Parathyroid adenoma (tissue), 2 donors: ENCODE measurements around the gene SPRY1.

ENCODE experiments used
- H2AFZ ChIP-seq: fragments of 300-600 bp; sonication (generic); one replicate; pipeline ENCODE4 v1.7.0; 2017; ENCODE audit warnings: antibody characterized with exemption, mild to moderate bottlenecking
- H3K27ac ChIP-seq: fragments of 300-600 bp; sonication (generic); one replicate; pipeline ENCODE4 v1.7.0; 2017
- H3K27me3 ChIP-seq: fragments of 300-600 bp; sonication (generic); one replicate; pipeline ENCODE4 v1.7.0; 2017; ENCODE audit warnings: low read length; ENCODE audit not compliant: control insufficient read depth, insufficient read depth
- H3K36me3 ChIP-seq: fragments of 300-600 bp; sonication (generic); one replicate; pipeline ENCODE4 v1.7.0; 2017; ENCODE audit warnings: low read length; ENCODE audit not compliant: control insufficient read depth, insufficient read depth
- H3K4me1 ChIP-seq: fragments of 300-600 bp; sonication (generic); one replicate; pipeline ENCODE4 v1.7.0; 2017; ENCODE audit warnings: control low read depth
- H3K4me2 ChIP-seq: fragments of 300-600 bp; sonication (generic); one replicate; pipeline ENCODE4 v1.7.0; 2017; ENCODE audit warnings: low read length
- H3K4me3 ChIP-seq: fragments of 300-600 bp; sonication (generic); one replicate; pipeline ENCODE4 v1.7.0; 2017; ENCODE audit warnings: low read depth, low read length
- H3K79me2 ChIP-seq: fragments of 300-600 bp; sonication (generic); one replicate; pipeline ENCODE4 v1.7.0; 2017; ENCODE audit warnings: control low read depth
- H3K9ac ChIP-seq: fragments of 300-600 bp; sonication (generic); one replicate; pipeline ENCODE4 v1.7.0; 2017; ENCODE audit warnings: mild to moderate bottlenecking
- H3K9me3 ChIP-seq: fragments of 300-600 bp; sonication (generic); one replicate; pipeline ENCODE4 v1.7.0; 2017; ENCODE audit warnings: low read length; ENCODE audit not compliant: control insufficient read depth
- CTCF ChIP-seq: fragments of 300-600 bp; sonication (generic); IDR thresholded peaks from one replicate; pipeline ENCODE4 v1.7.0; 2017; ENCODE audit warnings: antibody characterized with exemption, mild to moderate bottlenecking
- donor health status: primary hyperparathyroidism.

Gene SPRY1

GRCh38 chr4:123366144-123366748 lies 30.3 kb upstream of the SPRY1 start:
- Histone ChIP-seq H3K36me3 (no peaks in the 10 kb centered on the region), H3K27ac (no peak overlapping the region), H3K27me3 (no peaks in the 10 kb centered on the region), H3K4me3 (no peak overlapping the region), H2AFZ (no peak overlapping the region), H3K79me2 (no peaks in the 10 kb centered on the region), H3K9me3 (no peaks in the 10 kb centered on the region), H3K9ac (no peak overlapping the region), H3K4me2 (no peak overlapping the region), H3K4me1 (no peaks in the 10 kb centered on the region)
- TF ChIP-seq CTCF, result no peak

DNA sequence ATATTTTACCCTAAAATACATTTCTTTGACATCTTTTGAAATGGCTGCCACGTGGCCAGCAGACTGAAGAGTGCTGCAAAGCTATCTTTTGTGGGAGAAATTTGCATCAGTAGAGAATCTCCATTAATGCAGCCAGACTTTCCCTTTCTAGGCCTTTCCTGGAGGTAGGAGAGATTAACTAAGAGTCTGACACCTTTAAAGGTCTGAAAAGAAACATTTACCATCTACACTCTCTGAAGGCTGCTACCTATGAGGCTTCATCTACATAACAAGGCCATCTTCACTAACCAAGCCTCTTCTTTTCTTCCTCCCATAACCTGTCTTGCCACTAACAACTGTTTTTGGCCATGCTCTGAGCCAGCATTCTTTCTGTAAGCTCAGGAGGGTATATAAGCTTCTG lies 17.8 kb upstream of the SPRY1 start:
- Histone ChIP-seq H3K9ac (no peak overlapping the region), H3K36me3 (no peaks in the 10 kb centered on the region), H3K9me3 (no peaks in the 10 kb centered on the region), H3K27me3 (no peaks in the 10 kb centered on the region), H3K4me2 (no peak overlapping the region), H3K79me2 (no peaks in the 10 kb centered on the region), H3K27ac (no peak overlapping the region), H3K4me3 (no peak overlapping the region), H3K4me1 (no peaks in the 10 kb centered on the region), H2AFZ (no peak overlapping the region)
- TF ChIP-seq CTCF, result no peak

DNA sequence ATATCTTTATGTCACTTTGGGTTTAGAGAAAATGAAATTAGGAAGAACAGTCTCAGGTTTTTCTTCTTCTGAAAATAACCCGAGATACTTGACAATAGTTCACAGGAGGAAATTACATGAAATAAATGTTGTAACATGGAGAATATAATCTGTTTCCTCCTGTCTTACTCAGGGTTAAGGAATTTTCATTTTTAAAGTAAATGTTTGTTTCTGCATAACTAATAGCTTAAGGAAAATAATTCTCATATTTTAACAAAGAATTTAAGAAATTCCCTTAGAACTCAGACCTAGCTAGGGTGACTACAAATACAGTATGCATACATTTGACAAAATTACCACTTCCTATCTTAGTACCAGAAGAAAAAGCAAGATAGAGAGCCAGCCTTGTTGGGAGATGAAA lies 17.2 kb upstream of the SPRY1 start:
- TF ChIP-seq CTCF, result no peak
- H3K79me2 ChIP-seq, result no peaks in the 10 kb centered on the region
- H3K9ac ChIP-seq, result no peak overlapping the region
- H3K4me3 ChIP-seq, result no peak overlapping the region
- no peaks in the 10 kb centered on the region for H3K36me3 ChIP-seq
- no peak overlapping the region for H3K4me2 ChIP-seq
- H3K27ac ChIP-seq, result no peak overlapping the region
- H3K27me3 ChIP-seq, result no peaks in the 10 kb centered on the region
- no peaks in the 10 kb centered on the region for H3K9me3 ChIP-seq
- no peak overlapping the region for H2AFZ ChIP-seq
- H3K4me1 ChIP-seq, result no peaks in the 10 kb centered on the region

GRCh38 chr4:123380728-123381716 lies 15.6 kb upstream of the SPRY1 start:
- H3K27me3 ChIP-seq, result no peaks in the 10 kb centered on the region
- TF ChIP-seq CTCF, result no peak
- peaks cover under 1% of the 10 kb centered on the region for H3K4me1 ChIP-seq
- no peak overlapping the region for H3K27ac ChIP-seq
- H3K4me3 ChIP-seq, result no peak overlapping the region
- H3K79me2 ChIP-seq, result no peaks in the 10 kb centered on the region
- H3K9me3 ChIP-seq, result no peaks in the 10 kb centered on the region
- H2AFZ ChIP-seq, result no peak overlapping the region
- no peak overlapping the region for H3K9ac ChIP-seq
- H3K36me3 ChIP-seq, result no peaks in the 10 kb centered on the region
- no peak overlapping the region for H3K4me2 ChIP-seq
